ENCODE data around the gene SOCS7. TPM values are rescaled to one million over a fixed set of nuclear protein-coding genes. Genes with fewer than 3 reads are reported as not detected.

SOCS7 gene
- total and polyA plus RNA-seq, 2 of the 4 experiments (the other 2 are of a cell fraction): 6.5 to 6.8 TPM

- TF ChIP-seq MAFK (IDR thresholded peaks at IDR 0.05; ENCODE audit: low read depth, low read length): no peak
- no peak for TF ChIP-seq NFE2L2 (IDR thresholded peaks at IDR 0.05; ENCODE audit: low read depth, low read length)
Measured at GRCh38 chr17:38334480-38335364, 16.9 kb upstream of the SOCS7 start (continued).

GRCh38 chr17:38336838-38337237 is 14.8 kb upstream of the SOCS7 start:
- CTCF ChIA-PET: no interaction called here

More at GRCh38 chr17:38336838-38337237, 14.8 kb upstream of the SOCS7 start:
- no peaks in the 10 kb centered on the region for H3K36me3 ChIP-seq (ENCODE audit: control insufficient read depth, insufficient read depth, low read length)
- H3K4ac ChIP-seq (ENCODE audit: low read depth, low read length): no peak overlapping the region
- H3K9me3 ChIP-seq (ENCODE audit: control insufficient read depth, insufficient read depth, low read length): no peaks in the 10 kb centered on the region
- no peak overlapping the region for H3K23ac ChIP-seq (ENCODE audit: low read depth, low read length)
- no peak overlapping the region for H2BK20ac ChIP-seq (ENCODE audit: low read depth, low read length)
- no peak overlapping the region for H2AFZ ChIP-seq (replicated peaks; ENCODE audit: low read length, poor library complexity)
- ATAC-seq (ENCODE audit: low read depth) (no peak), DNase-seq (no peak)
- TF ChIP-seq, protein P1, sequence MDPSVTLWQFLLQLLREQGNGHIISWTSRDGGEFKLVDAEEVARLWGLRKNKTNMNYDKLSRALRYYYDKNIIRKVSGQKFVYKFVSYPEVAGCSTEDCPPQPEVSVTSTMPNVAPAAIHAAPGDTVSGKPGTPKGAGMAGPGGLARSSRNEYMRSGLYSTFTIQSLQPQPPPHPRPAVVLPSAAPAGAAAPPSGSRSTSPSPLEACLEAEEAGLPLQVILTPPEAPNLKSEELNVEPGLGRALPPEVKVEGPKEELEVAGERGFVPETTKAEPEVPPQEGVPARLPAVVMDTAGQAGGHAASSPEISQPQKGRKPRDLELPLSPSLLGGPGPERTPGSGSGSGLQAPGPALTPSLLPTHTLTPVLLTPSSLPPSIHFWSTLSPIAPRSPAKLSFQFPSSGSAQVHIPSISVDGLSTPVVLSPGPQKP (IDR thresholded peaks at IDR 0.05; ENCODE audit: borderline replicate concordance, low read depth, low read length): no peak
- TF ChIP-seq CHD1 (IDR thresholded peaks at IDR 0.05; ENCODE audit: low read depth, low read length) (no peak), MAFK (IDR thresholded peaks at IDR 0.05; ENCODE audit: low read depth, low read length) (no peak), BHLHE40 (IDR thresholded peaks at IDR 0.05; ENCODE audit: low read depth, low read length) (no peak), FOS (IDR thresholded peaks at IDR 0.05; ENCODE audit: low read depth, low read length) (no peak)
- H3K4me1 ChIP-seq (ENCODE audit: control insufficient read depth, insufficient read depth, low read length): no peaks in the 10 kb centered on the region
- 0 out of 2 replicates have a peak, but pooled peaks cover 2% of the 10 kb centered on the region for H3K9me1 ChIP-seq (ENCODE audit: insufficient read depth, low read length)
- H2BK15ac ChIP-seq (ENCODE audit: low read depth, low read length): no peak overlapping the region
- H4K91ac ChIP-seq (ENCODE audit: insufficient read depth, low read depth, low read length): no peak overlapping the region
- H2AK5ac ChIP-seq (ENCODE audit: low read depth, low read length): no peak overlapping the region
- in situ Hi-C loops (cut with MboI; ENCODE audit: low sequenced_read_pairs) (no loop called here), dilution Hi-C loops (cut with HindIII; ENCODE audit: low sequenced_read_pairs, unreplicated experiment) (no loop called here), intact Hi-C loops (cut with micrococcal nuclease) (no loop called here)
- no peak overlapping the region for H3K14ac ChIP-seq (replicated peaks; ENCODE audit: low read depth, low read length)
- no peak overlapping the region for H4K8ac ChIP-seq (ENCODE audit: low read depth in 2 of 2, low read length in 2 of 2)
- H3K9ac ChIP-seq (ENCODE audit: low read depth, low read length): no peak overlapping the region
- H4K5ac ChIP-seq (ENCODE audit: low read depth, low read length): no peak overlapping the region
- no peaks in the 10 kb centered on the region for H3K79me1 ChIP-seq (ENCODE audit: low read depth in 1 of 2, low read length in 2 of 2)
- no peak overlapping the region for H3K18ac ChIP-seq (ENCODE audit: low read depth, low read length)
- H3K56ac ChIP-seq (ENCODE audit: extremely low read depth, insufficient read depth, low read length): no peak overlapping the region
- WGBS, 2 experiments (ENCODE audit: extremely low coverage in 2 of 2, insufficient read length in 1 of 2): 89% methylated on average over 5 of the region's 11 CpGs; no CpG with 5 or more reads in 1 of the 2 experiments
- no peaks in the 10 kb centered on the region; the same call in 1 of the 2 replicates for H4K20me1 ChIP-seq (ENCODE audit: insufficient read depth, low read length)
- H2AK9ac ChIP-seq (replicated peaks; ENCODE audit: low read depth, low read length, poor library complexity): no peak overlapping the region
- H2BK120ac ChIP-seq (ENCODE audit: low read depth, low read length): no peak overlapping the region
- H3K4me3 ChIP-seq (ENCODE audit: insufficient read depth, low read depth, low read length): no peak overlapping the region
- POLR2A ChIA-PET (ENCODE audit: unreplicated experiment): no interaction called here
- H3K27me3 ChIP-seq (ENCODE audit: control insufficient read depth, insufficient read depth, low read length): peaks cover 71% of the 10 kb centered on the region
- no TSS peak for BruUV-seq (replicated peaks)
- H3K4me2 ChIP-seq (ENCODE audit: low read depth, low read length): no peak overlapping the region
- H3K27ac ChIP-seq (ENCODE audit: insufficient read depth, low read length): no peak overlapping the region
- no peak overlapping the region for H2BK5ac ChIP-seq (ENCODE audit: low read depth, low read length, poor library complexity, severe bottlenecking)
